ENCODE data around the gene HRG. TPM values are rescaled to one million over a fixed set of nuclear protein-coding genes. Genes with fewer than 3 reads are reported as not detected.

HRG gene
- total and polyA plus RNA-seq, 2 donors (not counting 3 experiments of a cell fraction or from before 2014, with no cell fraction given), result not detected

GRCh38 chr3:186722457-186722856, 56.6 kb downstream of the HRG start:
- Histone ChIP-seq H3K9ac (replicated peaks; ENCODE audit: extremely low read depth, insufficient read depth, low read length) (no peak overlapping the region), H2AFZ (ENCODE audit: low read depth, low read length) (no peak overlapping the region), H3K36me3 (ENCODE audit: control insufficient read depth in 2 of 2, extremely low read depth in 1 of 2, insufficient read depth in 2 of 2, low read length in 2 of 2) (no peaks in the 10 kb centered on the region), H3K27me3 (ENCODE audit: control insufficient read depth in 2 of 2, insufficient read depth in 2 of 2, low read length in 2 of 2) (no peaks in the 10 kb centered on the region), H4K20me1 (replicated peaks; ENCODE audit: control insufficient read depth, extremely low read depth, insufficient read depth, low read length) (no peaks in the 10 kb centered on the region), H3K9me1 (replicated peaks; ENCODE audit: control insufficient read depth, extremely low read depth, insufficient read depth, low read length) (no peaks in the 10 kb centered on the region), H3K4me1 (ENCODE audit: control insufficient read depth, extremely low read depth, insufficient read depth, low read length) (no peaks in the 10 kb centered on the region), H3K27ac (ENCODE audit: insufficient read depth, low read depth, low read length) (no peak overlapping the region), H3K4me3 (replicated peaks in 1 of 3; ENCODE audit: insufficient read depth in 1 of 3, low read depth in 1 of 3, low read length in 3 of 3) (no peak overlapping the region), H3K9me3 (replicated peaks; ENCODE audit: control insufficient read depth, insufficient read depth, low read length) (no peaks in the 10 kb centered on the region), H3K79me2 (ENCODE audit: control insufficient read depth, insufficient read depth, low read length) (no peaks in the 10 kb centered on the region), H3K4me2 (ENCODE audit: insufficient read depth, low read length) (no peak overlapping the region)
- DNase-seq (ENCODE audit: low read depth, low spot score) (no peak), FAIRE-seq (no peak)
- no TSS peak for BruUV-seq (replicated peaks)
- POLR2A ChIA-PET, result interaction anchor here (0.7 kb wide), 1 partner anchor 61 kb away, joined by 4 read pairs; the partner anchor contains the start of gene EIF4A2
- dilution Hi-C loops (cut with MboI; ENCODE audit: extremely low pct_ligation_motif_present, low sequenced_read_pairs), result no loop called here
- TF ChIP-seq CTCF (IDR thresholded peaks at IDR 0.05; ENCODE audit: extremely low read depth in 1 of 2, insufficient read depth in 1 of 2, low read depth in 1 of 2, low read length in 2 of 2) (peak; percentile 5 to 20), FOS (IDR thresholded peaks at IDR 0.05; ENCODE audit: borderline replicate concordance, insufficient read depth, low read length) (no peak)
- intact Hi-C loops (cut with micrococcal nuclease), result loop anchor here (1.0 kb wide), 1 partner anchor 99 kb away; no protein-coding TSS in a partner anchor
- CTCF ChIA-PET, result interaction anchor here (0.8 to 3.1 kb wide), 5 partner anchors 25 to 100 kb away, joined by 3 to 33 read pairs (median 3); no protein-coding TSS in a partner anchor

GRCh38 chr3:186724911-186725310, 59.1 kb downstream of the HRG start:
- Histone ChIP-seq H3K27ac (ENCODE audit: insufficient read depth, low read depth, low read length) (no peak overlapping the region), H3K36me3 (ENCODE audit: control insufficient read depth in 2 of 2, extremely low read depth in 1 of 2, insufficient read depth in 2 of 2, low read length in 2 of 2) (no peaks in the 10 kb centered on the region), H3K27me3 (ENCODE audit: control insufficient read depth in 2 of 2, insufficient read depth in 2 of 2, low read length in 2 of 2) (no peaks in the 10 kb centered on the region), H3K9me1 (replicated peaks; ENCODE audit: control insufficient read depth, extremely low read depth, insufficient read depth, low read length) (no peaks in the 10 kb centered on the region), H3K4me2 (ENCODE audit: insufficient read depth, low read length) (no peak overlapping the region), H3K79me2 (ENCODE audit: control insufficient read depth, insufficient read depth, low read length) (no peaks in the 10 kb centered on the region), H4K20me1 (replicated peaks; ENCODE audit: control insufficient read depth, extremely low read depth, insufficient read depth, low read length) (no peaks in the 10 kb centered on the region), H3K4me1 (ENCODE audit: control insufficient read depth, extremely low read depth, insufficient read depth, low read length) (no peaks in the 10 kb centered on the region), H3K9ac (replicated peaks; ENCODE audit: extremely low read depth, insufficient read depth, low read length) (no peak overlapping the region), H3K9me3 (replicated peaks; ENCODE audit: control insufficient read depth, insufficient read depth, low read length) (no peaks in the 10 kb centered on the region), H2AFZ (ENCODE audit: low read depth, low read length) (no peak overlapping the region), H3K4me3 (replicated peaks in 1 of 3; ENCODE audit: insufficient read depth in 1 of 3, low read depth in 1 of 3, low read length in 3 of 3) (no peak overlapping the region)
- dilution Hi-C loops (cut with MboI; ENCODE audit: extremely low pct_ligation_motif_present, low sequenced_read_pairs) (no loop called here), intact Hi-C loops (cut with micrococcal nuclease) (no loop called here)
- TF ChIP-seq MYC (IDR thresholded peaks at IDR 0.05; ENCODE audit: low read depth, low read length), result no peak
- no peak for TF ChIP-seq FOS (IDR thresholded peaks at IDR 0.05; ENCODE audit: borderline replicate concordance, insufficient read depth, low read length)
- no peak for TF ChIP-seq EZH2 (IDR thresholded peaks at IDR 0.05; ENCODE audit: borderline replicate concordance, low read depth, low read length, severe bottlenecking)
- TF ChIP-seq POLR2A (IDR thresholded peaks at IDR 0.05; ENCODE audit: low read depth, low read length), result no peak
- ChIA-PET CTCF (no interaction called here), POLR2A (no interaction called here)
- DNase-seq (ENCODE audit: low read depth, low spot score) (no peak), FAIRE-seq (no peak)
- no TSS peak for BruUV-seq (replicated peaks)

Small RNA genes within 50 kb of the gene (small RNA-seq; reads per million reads assigned to genes)
- not detected for gene RF00017 (ENCODE audit: insufficient read depth, insufficient read length, low read depth, low replicate concordance)

Other genes with a start within 250 kb of the HRG start
- gene CRYGS, start 121.6 kb upstream of the HRG start, total RNA-seq, result 3.8 and 5.0 TPM in 2 replicates
- 5.0 and 7.6 TPM in 2 replicates for gene CRYGS, start 121.6 kb upstream of the HRG start, polyA plus RNA-seq
- gene TBCCD1, start 98.7 kb upstream of the HRG start, total RNA-seq, result 16.5 and 18.6 TPM in 2 replicates
- 16.6 and 17.0 TPM in 2 replicates for gene TBCCD1, start 98.7 kb upstream of the HRG start, polyA plus RNA-seq
- gene DNAJB11, start 95.3 kb upstream of the HRG start, total RNA-seq, result 87.6 and 100 TPM in 2 replicates
- gene DNAJB11, start 95.3 kb upstream of the HRG start, polyA plus RNA-seq, result 25.2 and 39.5 TPM in 2 replicates
- gene AHSG, start 53.0 kb upstream of the HRG start, total RNA-seq, result not detected in 2 replicates
- gene AHSG, start 53.0 kb upstream of the HRG start, polyA plus RNA-seq, result not detected in 2 replicates
- not detected in 2 replicates for gene FETUB, start 25.6 kb upstream of the HRG start, total RNA-seq
- not detected in 2 replicates for gene FETUB, start 25.6 kb upstream of the HRG start, polyA plus RNA-seq
- gene KNG1, start 51.3 kb downstream of the HRG start, total RNA-seq, result not detected in 2 replicates
- not detected in 2 replicates for gene KNG1, start 51.3 kb downstream of the HRG start, polyA plus RNA-seq
- 260 and 282 TPM in 2 replicates for gene EIF4A2, start 117.6 kb downstream of the HRG start, total RNA-seq
- 255 and 401 TPM in 2 replicates for gene EIF4A2, start 117.6 kb downstream of the HRG start, polyA plus RNA-seq
- gene RFC4, start 140.5 kb downstream of the HRG start, total RNA-seq, result 29.1 and 33.7 TPM in 2 replicates
- 4.6 and 6.2 TPM in 2 replicates for gene RFC4, start 140.5 kb downstream of the HRG start, polyA plus RNA-seq
- gene ADIPOQ, start 176.7 kb downstream of the HRG start, total RNA-seq, result not detected in 2 replicates
- gene ADIPOQ, start 176.7 kb downstream of the HRG start, polyA plus RNA-seq, result not detected in 2 replicates

Data from endothelial cell of umbilical vein (primary cell).